HEK293 (cell line): ENCODE results near the gene SRMS.

Source experiments
- CTCF ChIA-PET: fragments of 350-600 bp; formaldehyde crosslinking; extraction: SDS; loops from one replicate; lab custom pipeline; 2021; ENCODE audit warnings: antibody characterized with exemption; lab: Yijun Ruan, JAX
- POLR2A ChIA-PET: fragments of 300-600 bp; formaldehyde crosslinking; extraction: SDS; loops from one replicate; lab custom pipeline; 2020; ENCODE audit warnings: antibody characterized with exemption, inconsistent platforms; lab: Yijun Ruan, JAX
- H3K27ac ChIP-seq: fragments of 200-500 bp; sonication (Bioruptor generic); 2 replicates; pipeline ENCODE4 v1.5.1; 2014; ENCODE audit warnings: low read depth, low read length, control low read depth, inconsistent platforms; ENCODE audit errors: extremely low read depth
- H3K36me3 ChIP-seq, 2 experiments: fragments of 200-500 bp in 1 of 2; sonication (Bioruptor generic) in 1 of 2; 1 replicate in 1 of 2; 2 replicates in 1 of 2; pipeline ENCODE4 v1.5.1; 2014 to 2017; ENCODE audit warnings: inconsistent platforms in 2 of 2, low read length in 2 of 2; ENCODE audit not compliant: control insufficient read depth in 2 of 2, insufficient read depth in 1 of 2
- H3K4me1 ChIP-seq: fragments of 200-500 bp; sonication (Bioruptor generic); 2 replicates; pipeline ENCODE4 v1.5.1; 2014; ENCODE audit warnings: mild to moderate bottlenecking, low read length, inconsistent platforms; ENCODE audit not compliant: control insufficient read depth, insufficient read depth
- H3K4me3 ChIP-seq: 2 replicates; pipeline ENCODE4 v1.5.1; 2011; ENCODE audit warnings: low read depth, mild to moderate bottlenecking, control low read depth, low read length, moderate library complexity
- H3K9me3 ChIP-seq: fragments of 200-500 bp; sonication (Bioruptor generic); 2 replicates; pipeline ENCODE4 v1.5.1; 2014; ENCODE audit warnings: low read depth, low read length, inconsistent platforms; ENCODE audit not compliant: control insufficient read depth, insufficient read depth
- GLI4 ChIP-seq: fragments of 450-650 bp; formaldehyde crosslinking; IDR thresholded peaks from 2 replicates; pipeline ENCODE4 v1.5.1; 2016; ENCODE audit warnings: missing biosample characterization, missing genetic modification characterization
- KLF1 ChIP-seq: fragments of 450-650 bp; formaldehyde crosslinking; IDR thresholded peaks from 2 replicates; pipeline ENCODE4 v1.5.1; 2016; ENCODE audit warnings: missing biosample characterization, missing genetic modification characterization
- KLF8 ChIP-seq: fragments of 450-650 bp; formaldehyde crosslinking; IDR thresholded peaks from 2 replicates; pipeline ENCODE4 v1.5.1; 2016; ENCODE audit warnings: missing biosample characterization, missing genetic modification characterization
- MEIS1 ChIP-seq: sonication (generic); formaldehyde crosslinking; IDR thresholded peaks from 2 replicates; pipeline ENCODE4 v1.8.1; 2022; ENCODE audit warnings: missing genetic modification reagents, mild to moderate bottlenecking, borderline replicate concordance
- SP2 ChIP-seq: fragments of 450-650 bp; formaldehyde crosslinking; IDR thresholded peaks from 2 replicates; pipeline ENCODE4 v1.5.1; 2016; ENCODE audit warnings: missing biosample characterization, missing genetic modification characterization
- ZBTB1 ChIP-seq: fragments of 450-650 bp; formaldehyde crosslinking; IDR thresholded peaks from 2 replicates; pipeline ENCODE4 v1.5.1; 2016; ENCODE audit warnings: missing biosample characterization, missing genetic modification characterization
- ZBTB6 ChIP-seq: fragments of 450-650 bp; formaldehyde crosslinking; IDR thresholded peaks from 2 replicates; pipeline ENCODE4 v1.5.1; 2017; ENCODE audit warnings: missing biosample characterization, missing genetic modification characterization
- ZNF26 ChIP-seq: fragments of 450-650 bp; formaldehyde crosslinking; IDR thresholded peaks from 2 replicates; pipeline ENCODE4 v1.5.1; 2016; ENCODE audit warnings: missing biosample characterization, missing genetic modification characterization
- ZNF354C ChIP-seq: fragments of 450-650 bp; formaldehyde crosslinking; IDR thresholded peaks from 2 replicates; pipeline ENCODE4 v1.5.1; 2016; ENCODE audit warnings: missing biosample characterization, missing genetic modification characterization, low read depth, borderline replicate concordance
- ZNF394 ChIP-seq: fragments of 450-650 bp; formaldehyde crosslinking; IDR thresholded peaks from 2 replicates; pipeline ENCODE4 v1.5.1; 2016; ENCODE audit warnings: missing biosample characterization, missing genetic modification characterization, mild to moderate bottlenecking, moderate library complexity, borderline replicate concordance
- ZNF560 ChIP-seq: fragments of 450-650 bp; formaldehyde crosslinking; IDR thresholded peaks from 2 replicates; pipeline ENCODE4 v1.5.1; 2017; ENCODE audit warnings: missing biosample characterization, missing genetic modification characterization, borderline replicate concordance
- ZNF600 ChIP-seq: fragments of 450-650 bp; formaldehyde crosslinking; IDR thresholded peaks from 2 replicates; pipeline ENCODE4 v1.5.1; 2016; ENCODE audit warnings: missing biosample characterization, missing genetic modification characterization
- ZNF629 ChIP-seq: fragments of 450-650 bp; formaldehyde crosslinking; IDR thresholded peaks from 2 replicates; pipeline ENCODE4 v1.5.1; 2017; ENCODE audit warnings: missing biosample characterization, missing genetic modification characterization
- ZNF660 ChIP-seq: fragments of 450-650 bp; IDR thresholded peaks from 2 replicates; pipeline ENCODE4 v1.5.1; 2018; ENCODE audit warnings: missing biosample characterization, mild to moderate bottlenecking, missing genetic modification characterization
- ZNF777 ChIP-seq: fragments of 450-650 bp; formaldehyde crosslinking; IDR thresholded peaks from 2 replicates; pipeline ENCODE4 v1.5.1; 2017; ENCODE audit warnings: missing biosample characterization, missing genetic modification characterization, borderline replicate concordance

The SRMS gene

GRCh38 chr20:63558804-63559484, 11.4 kb upstream of the SRMS start:
- POLR2A ChIA-PET, result no interaction called here
- CTCF ChIA-PET, result no interaction called here
- Histone ChIP-seq H3K36me3 (peaks cover 0 to 29% of the 10 kb centered on the region in 2 experiments; a peak in 1 of 3 replicates), H3K4me1 (no peaks in the 10 kb centered on the region), H3K4me3 (no peak overlapping the region), H3K9me3 (no peaks in the 10 kb centered on the region), H3K27ac (no peak overlapping the region)
- no peak for TF ChIP-seq ZNF394
- 0 out of 2 replicates have a peak, but pooled peaks have one; percentile 2 for TF ChIP-seq KLF8 (tag by site-specific recombination)

- TF ChIP-seq MEIS1 (CRISPR knock-in tag), result no peak
- TF ChIP-seq ZNF660 (tag by site-specific recombination), result no peak
- TF ChIP-seq ZBTB6, result no peak
- TF ChIP-seq GLI4 (tag by site-specific recombination), result no peak
- no peak for TF ChIP-seq KLF1 (tag by site-specific recombination)
- no peak for TF ChIP-seq ZNF777
- TF ChIP-seq, all 188 proteins: peak for 0
- ChIA-PET CTCF (no interaction called here), POLR2A (no interaction called here)
- Histone ChIP-seq H3K36me3 (peaks cover 0 to 18% of the 10 kb centered on the region in 2 experiments; a peak in 1 of 3 replicates), H3K27ac (no peak overlapping the region), H3K4me1 (0 out of 2 replicates have a peak, but pooled peaks cover 2% of the 10 kb centered on the region), H3K9me3 (no peaks in the 10 kb centered on the region), H3K4me3 (no peak overlapping the region)
Observed at GRCh38 chr20:63557481-63557891, 9.9 kb upstream of the SRMS start.

DNA sequence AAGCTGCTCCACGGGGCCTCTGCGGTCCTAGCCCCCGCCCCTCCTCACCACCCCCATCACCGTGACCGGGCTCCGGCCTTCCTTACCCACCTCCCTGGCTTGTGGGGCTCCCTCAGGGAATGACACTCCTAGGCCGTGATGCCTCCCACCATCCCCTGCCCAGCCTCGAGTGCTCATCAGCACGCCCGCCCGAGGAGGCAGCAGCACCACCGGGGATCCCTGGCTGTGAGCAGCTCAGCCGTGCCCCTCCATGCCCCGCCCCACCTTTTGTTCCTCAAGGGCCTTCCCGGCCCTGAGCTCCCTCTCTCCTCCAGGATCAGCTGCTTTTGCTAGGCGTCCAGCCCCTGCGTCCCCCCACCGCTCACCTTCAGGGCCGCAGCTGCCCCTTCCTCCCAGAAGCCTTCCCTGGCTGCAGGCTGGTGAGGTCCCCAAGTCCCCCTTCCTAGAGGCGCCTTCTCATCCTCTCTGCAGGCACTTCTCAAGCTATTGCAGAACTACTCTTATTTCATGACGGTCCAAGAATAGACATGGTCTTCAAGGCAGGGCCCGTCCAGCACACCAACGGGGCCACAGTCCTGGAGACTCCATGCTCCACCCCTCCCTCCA, 9.4 kb upstream of the SRMS start:
- ChIA-PET CTCF (no interaction called here), POLR2A (no interaction called here)
- peaks cover 0 to 18% of the 10 kb centered on the region in 2 experiments; a peak in 1 of 3 replicates for H3K36me3 ChIP-seq
- H3K27ac ChIP-seq, result no peak overlapping the region
- no peaks in the 10 kb centered on the region for H3K9me3 ChIP-seq
- 0 out of 2 replicates have a peak, but pooled peaks cover 2% of the 10 kb centered on the region for H3K4me1 ChIP-seq
- H3K4me3 ChIP-seq, result no peak overlapping the region
- no peak for TF ChIP-seq ZNF354C
- peak; percentile 36 for TF ChIP-seq KLF1 (tag by site-specific recombination)
- TF ChIP-seq ZNF629, result no peak
- TF ChIP-seq KLF8 (tag by site-specific recombination), result peak; percentile 21; the same call in 1 of the 2 replicates
- no peak for TF ChIP-seq ZNF660 (tag by site-specific recombination)
- TF ChIP-seq ZNF26 (tag by site-specific recombination), result no peak
- TF ChIP-seq ZNF560, result no peak
- TF ChIP-seq ZBTB1 (tag by site-specific recombination), result no peak
- TF ChIP-seq ZNF600 (tag by site-specific recombination), result 0 out of 2 replicates have a peak, but pooled peaks have one; percentile 35
- peak; percentile 36 for TF ChIP-seq SP2
- TF ChIP-seq, all 188 proteins: peak for 4
